Spleen (tissue), 7 donors: Measurements from ENCODE around the gene LGMN.
A peak's percentile ranks its signal among the peaks of the same experiment; 100 is the strongest.

ENCODE experiments used
- POLR2A ChIP-seq, 3 donors: fragments of 450-650 bp; IDR thresholded peaks; one replicate each; pipeline ENCODE4 v1.5.1; 2017; ENCODE audit warnings: antibody characterized with exemption in 3 of 3, mild to moderate bottlenecking in 1 of 3
- POLR2AphosphoS5 ChIP-seq, 3 donors: sonication (generic); formaldehyde crosslinking; IDR thresholded peaks; one replicate each; pipeline ENCODE4 v1.5.1; 2017; ENCODE audit warnings: antibody characterized with exemption in 3 of 3
- TF ChIP-seq, protein P1 (sequence below), 11 experiments: fragments of 200-600 bp in 7 of 11; fragments of 450-650 bp in 4 of 11; sonication (generic) in 4 of 11; IDR thresholded peaks in 8 of 11; conservative IDR thresholded peaks in 3 of 11; 1 replicate in 7 of 11; 2 replicates in 4 of 11; pipeline versions ENCODE4 v1.4.0 to v1.8.0; 2016 to 2021; ENCODE audit warnings: antibody characterized with exemption in 11 of 11, inconsistent platforms in 4 of 11, mild to moderate bottlenecking in 1 of 11
- donor health status: DM: no; HTN: no; CAD: no; lungs with moderate emphysema.
- donor health status: DM: no; HTN: no; CAD: no.
- donor health status: DM: no; HTN: no; CAD: no.

DNA sequence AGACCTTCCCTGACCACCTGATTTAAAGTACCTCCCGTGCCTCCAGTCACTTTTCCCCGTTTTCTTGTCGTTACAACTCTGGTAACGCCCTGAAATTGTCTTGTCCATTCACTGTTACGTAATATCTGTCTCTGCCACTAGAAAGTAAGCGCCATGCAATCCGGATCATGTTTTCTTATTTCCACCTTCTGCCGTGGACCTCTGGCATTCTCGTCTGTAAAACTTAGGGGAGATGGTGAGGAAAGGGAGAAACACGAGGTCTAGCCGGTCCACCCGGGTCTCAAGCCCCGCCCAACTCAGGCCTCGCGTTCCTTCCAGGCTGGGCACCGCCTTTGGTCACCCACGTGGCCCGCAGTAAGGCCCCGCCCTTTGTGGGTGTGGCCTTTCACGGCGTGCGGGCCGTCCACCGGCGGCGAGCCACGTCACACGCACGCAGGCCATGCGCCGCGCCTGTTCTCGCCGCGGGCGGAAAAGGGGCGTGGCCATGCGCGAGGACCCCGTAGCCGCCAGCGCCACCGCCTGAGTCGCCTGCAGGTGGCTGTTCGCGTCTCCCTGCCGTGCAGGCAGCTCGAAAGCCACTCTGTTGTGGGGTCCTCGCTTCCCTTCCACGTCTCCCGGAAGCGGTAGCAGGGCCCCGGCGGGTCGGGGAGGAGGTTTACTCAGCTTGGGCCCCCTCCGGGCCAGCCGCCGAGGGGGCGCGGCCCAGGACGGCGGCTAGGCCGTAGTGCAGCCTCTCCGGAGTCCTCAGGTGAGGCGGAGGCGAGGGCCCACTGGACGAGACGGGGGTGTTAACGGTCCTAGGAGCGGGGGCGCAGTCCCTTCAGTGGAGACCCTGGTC, 45.5 kb upstream of the LGMN start, which contains the start of gene GOLGA5:
- TF ChIP-seq POLR2A (IDR thresholded peaks at IDR 0.05), result peak in 2 of 3 donors; percentile 75 to 82
- TF ChIP-seq, protein P1, sequence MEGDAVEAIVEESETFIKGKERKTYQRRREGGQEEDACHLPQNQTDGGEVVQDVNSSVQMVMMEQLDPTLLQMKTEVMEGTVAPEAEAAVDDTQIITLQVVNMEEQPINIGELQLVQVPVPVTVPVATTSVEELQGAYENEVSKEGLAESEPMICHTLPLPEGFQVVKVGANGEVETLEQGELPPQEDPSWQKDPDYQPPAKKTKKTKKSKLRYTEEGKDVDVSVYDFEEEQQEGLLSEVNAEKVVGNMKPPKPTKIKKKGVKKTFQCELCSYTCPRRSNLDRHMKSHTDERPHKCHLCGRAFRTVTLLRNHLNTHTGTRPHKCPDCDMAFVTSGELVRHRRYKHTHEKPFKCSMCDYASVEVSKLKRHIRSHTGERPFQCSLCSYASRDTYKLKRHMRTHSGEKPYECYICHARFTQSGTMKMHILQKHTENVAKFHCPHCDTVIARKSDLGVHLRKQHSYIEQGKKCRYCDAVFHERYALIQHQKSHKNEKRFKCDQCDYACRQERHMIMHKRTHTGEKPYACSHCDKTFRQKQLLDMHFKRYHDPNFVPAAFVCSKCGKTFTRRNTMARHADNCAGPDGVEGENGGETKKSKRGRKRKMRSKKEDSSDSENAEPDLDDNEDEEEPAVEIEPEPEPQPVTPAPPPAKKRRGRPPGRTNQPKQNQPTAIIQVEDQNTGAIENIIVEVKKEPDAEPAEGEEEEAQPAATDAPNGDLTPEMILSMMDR (IDR thresholded peaks at IDR 0.05 in 8 of 11, conservative IDR thresholded peaks at IDR 0.05 in 3 of 11), result peak in 10 of 11 experiments; percentile 38 to 80 (median 52)
- TF ChIP-seq POLR2AphosphoS5 (IDR thresholded peaks at IDR 0.05), result peak; percentile 92 to 96 (median 93)
